ENCODE results near the gene KCNC3.
A peak's percentile ranks its signal among the peaks of the same experiment; 100 is the strongest.

DNA sequence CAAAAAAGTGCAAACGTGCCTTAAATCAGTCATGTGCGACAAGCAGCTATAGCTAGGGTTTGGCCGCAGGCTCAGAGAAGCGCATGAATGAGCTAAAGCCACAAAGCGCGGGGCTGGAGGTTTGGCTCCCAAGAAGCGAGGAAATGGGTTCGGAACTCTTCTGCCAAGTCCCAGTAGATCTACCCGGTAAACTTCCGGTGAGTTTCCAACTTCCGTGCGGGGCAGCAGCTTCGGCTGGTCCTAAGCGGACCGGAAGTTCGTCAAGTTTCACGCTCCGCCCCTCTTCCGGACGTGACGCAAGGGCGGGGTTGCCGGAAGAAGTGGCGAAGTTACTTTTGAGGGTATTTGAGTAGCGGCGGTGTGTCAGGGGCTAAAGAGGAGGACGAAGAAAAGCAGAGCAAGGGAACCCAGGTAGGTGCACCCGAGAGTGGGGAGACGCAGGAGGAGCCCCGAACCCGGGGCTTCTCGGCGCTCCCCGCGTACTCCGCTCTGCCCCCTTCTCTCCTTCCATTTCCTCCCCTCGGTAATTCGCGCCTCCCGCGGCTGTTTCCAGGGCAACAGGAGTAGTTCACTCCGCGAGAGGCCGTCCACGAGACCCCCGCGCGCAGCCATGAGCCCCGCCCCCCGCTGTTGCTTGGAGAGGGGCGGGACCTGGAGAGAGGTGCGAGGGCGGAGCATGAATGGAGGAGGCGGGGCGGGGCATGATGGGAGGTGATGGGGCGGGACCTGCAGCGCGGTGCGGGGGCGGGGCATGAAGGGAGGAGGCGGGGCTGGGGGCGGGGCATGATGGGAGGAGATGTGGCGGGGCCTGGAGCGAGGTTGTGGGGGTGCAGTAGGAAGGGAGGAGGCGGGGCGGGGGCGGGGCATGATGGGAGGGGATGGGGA is 47.2 kb upstream of the KCNC3 start, which contains the start of gene NR1H2:
- TF ChIP-seq, protein P1, sequence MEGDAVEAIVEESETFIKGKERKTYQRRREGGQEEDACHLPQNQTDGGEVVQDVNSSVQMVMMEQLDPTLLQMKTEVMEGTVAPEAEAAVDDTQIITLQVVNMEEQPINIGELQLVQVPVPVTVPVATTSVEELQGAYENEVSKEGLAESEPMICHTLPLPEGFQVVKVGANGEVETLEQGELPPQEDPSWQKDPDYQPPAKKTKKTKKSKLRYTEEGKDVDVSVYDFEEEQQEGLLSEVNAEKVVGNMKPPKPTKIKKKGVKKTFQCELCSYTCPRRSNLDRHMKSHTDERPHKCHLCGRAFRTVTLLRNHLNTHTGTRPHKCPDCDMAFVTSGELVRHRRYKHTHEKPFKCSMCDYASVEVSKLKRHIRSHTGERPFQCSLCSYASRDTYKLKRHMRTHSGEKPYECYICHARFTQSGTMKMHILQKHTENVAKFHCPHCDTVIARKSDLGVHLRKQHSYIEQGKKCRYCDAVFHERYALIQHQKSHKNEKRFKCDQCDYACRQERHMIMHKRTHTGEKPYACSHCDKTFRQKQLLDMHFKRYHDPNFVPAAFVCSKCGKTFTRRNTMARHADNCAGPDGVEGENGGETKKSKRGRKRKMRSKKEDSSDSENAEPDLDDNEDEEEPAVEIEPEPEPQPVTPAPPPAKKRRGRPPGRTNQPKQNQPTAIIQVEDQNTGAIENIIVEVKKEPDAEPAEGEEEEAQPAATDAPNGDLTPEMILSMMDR (IDR thresholded peaks at IDR 0.05; ENCODE audit: low read depth, low read length) = no peak
- TF ChIP-seq MYC (IDR thresholded peaks at IDR 0.05; ENCODE audit: low read depth, low read length) = peak; percentile 79
- TF ChIP-seq POLR2A (IDR thresholded peaks at IDR 0.05; ENCODE audit: extremely low read depth, insufficient read length) = peak; percentile 78
